Activated CD8-positive, alpha-beta T cell treated with anti-CD3 and anti-CD28 coated beads for 36 hours (primary cell): ENCODE data around the gene CYLD. TPM values are rescaled to one million over a fixed set of nuclear protein-coding genes. Genes with fewer than 3 reads are reported as not detected.
A peak's percentile ranks its signal among the peaks of the same experiment; 100 is the strongest.

Experiments
- ATAC-seq: fragments of 200-7000 bp; cut with Tn5 transposase; one replicate; pipeline ENCODE4 v1.10.0; 2021; ENCODE audit warnings: mild to moderate bottlenecking, moderate library complexity
- CTCF ChIA-PET: fragments of 350-600 bp; sonication (Branson Sonifier 250); formaldehyde crosslinking; loops from one replicate; lab custom pipeline; 2021; ENCODE audit warnings: antibody characterized with exemption; lab: Charles Lee
- POLR2A ChIA-PET: fragments of 350-600 bp; sonication (Branson Sonifier 250); formaldehyde crosslinking; loops from one replicate; lab custom pipeline; 2021; ENCODE audit warnings: antibody characterized with exemption; lab: Charles Lee
- DNase-seq: peaks from one replicate; pipeline ENCODE4 v3.0.0-alpha.2; 2020
- H3K27ac Mint-ChIP-seq: one replicate; pipeline ENCODE4 v1.8.0; 2021; ENCODE audit warnings: mild to moderate bottlenecking, mixed read lengths
- H3K27me3 Mint-ChIP-seq: one replicate; pipeline ENCODE4 v1.8.0; 2021; ENCODE audit warnings: mixed read lengths
- H3K36me3 Mint-ChIP-seq: one replicate; pipeline ENCODE4 v1.8.0; 2021; ENCODE audit warnings: low read depth, mixed read lengths
- H3K4me1 Mint-ChIP-seq: one replicate; pipeline ENCODE4 v1.8.0; 2021; ENCODE audit warnings: low read depth, mixed read lengths
- H3K4me3 Mint-ChIP-seq: one replicate; pipeline ENCODE4 v1.8.0; 2021; ENCODE audit warnings: mild to moderate bottlenecking, moderate library complexity, mixed read lengths
- H3K9me3 Mint-ChIP-seq: one replicate; pipeline ENCODE4 v1.8.0; 2021; ENCODE audit warnings: mixed read lengths
- CTCF ChIP-seq: fragments of 200-600 bp; IDR thresholded peaks from one replicate; pipeline ENCODE4 v1.8.0; 2022; ENCODE audit warnings: antibody characterized with exemption, mild to moderate bottlenecking
- intact Hi-C: fragments of 100-400 bp; cut with micrococcal nuclease; formaldehyde crosslinking; loops from one replicate; pipeline ENCODE4 v1.10.0; 2022
- total RNA-seq, 2 experiments: library from RNA; stranded (reverse); gene quantifications; one replicate each; pipeline ENCODE4 v1.2.3, GENCODE V29; 2021

Gene CYLD
- total RNA-seq, 2 experiments from 2014 or later = 86.4 to 94.4 TPM

GRCh38 chr16:50724306-50724705 lies 17.6 kb upstream of the CYLD start:
- Mint-ChIP-seq H3K36me3 (peaks cover 10% of the 10 kb centered on the region), H3K27ac (peak overlapping the region; percentile 34), H3K4me1 (peaks cover 26% of the 10 kb centered on the region), H3K9me3 (peaks cover 13% of the 10 kb centered on the region), H3K27me3 (no peaks in the 10 kb centered on the region), H3K4me3 (no peak overlapping the region)
- peak; percentile 70 for ATAC-seq
- intact Hi-C loops = no loop called here
- ChIA-PET CTCF (interaction anchor here (1.1 to 1.7 kb wide), 2 partner anchors 17 to 39 kb away, joined by 3 read pairs; partner anchors contain the start of gene CYLD), POLR2A (no interaction called here)
- no peak for DNase-seq
- TF ChIP-seq CTCF = no peak

- H3K27ac Mint-ChIP-seq = peak overlapping the region; percentile 48
- POLR2A ChIA-PET = interaction anchor here (0.9 kb wide), 1 partner anchor 15 kb away, joined by 3 read pairs; no protein-coding TSS in a partner anchor
- no peak overlapping the region for H3K4me3 Mint-ChIP-seq
- ATAC-seq (peak; percentile 49), DNase-seq (no peak)
- peaks cover 25% of the 10 kb centered on the region for H3K4me1 Mint-ChIP-seq
- no peaks in the 10 kb centered on the region for H3K27me3 Mint-ChIP-seq
- no peak for TF ChIP-seq CTCF
- intact Hi-C loops = no loop called here
- no peaks in the 10 kb centered on the region for H3K9me3 Mint-ChIP-seq
- CTCF ChIA-PET = interaction anchor here (0.8 to 4.8 kb wide), 5 partner anchors 10 to 66 kb away, joined by 3 to 34 read pairs (median 4); partner anchors contain the start of gene CYLD
- no peaks in the 10 kb centered on the region for H3K36me3 Mint-ChIP-seq
Observed at GRCh38 chr16:50731130-50731988, 10.5 kb upstream of the CYLD start.

GRCh38 chr16:50731989-50732832 lies 9.7 kb upstream of the CYLD start:
- no peak overlapping the region for H3K27ac Mint-ChIP-seq
- no peaks in the 10 kb centered on the region for H3K27me3 Mint-ChIP-seq
- ATAC-seq = no peak
- no peaks in the 10 kb centered on the region for H3K36me3 Mint-ChIP-seq
- H3K9me3 Mint-ChIP-seq = no peaks in the 10 kb centered on the region
- no peak for TF ChIP-seq CTCF
- H3K4me1 Mint-ChIP-seq = peaks cover 27% of the 10 kb centered on the region
- CTCF ChIA-PET = interaction anchor here (0.8 to 4.8 kb wide), 4 partner anchors 9 to 67 kb away, joined by 3 to 34 read pairs (median 6); partner anchors contain the start of gene CYLD
- POLR2A ChIA-PET = interaction anchor here (0.9 kb wide), 1 partner anchor 15 kb away, joined by 3 read pairs; no protein-coding TSS in a partner anchor
- DNase-seq = no peak
- intact Hi-C loops = no loop called here
- H3K4me3 Mint-ChIP-seq = no peak overlapping the region

GRCh38 chr16:50733468-50733867 lies 8.4 kb upstream of the CYLD start:
- Mint-ChIP-seq H3K4me1 (peaks cover 27% of the 10 kb centered on the region), H3K27ac (no peak overlapping the region), H3K9me3 (no peaks in the 10 kb centered on the region), H3K27me3 (no peaks in the 10 kb centered on the region), H3K36me3 (no peaks in the 10 kb centered on the region), H3K4me3 (no peak overlapping the region)
- no peak for DNase-seq
- no peak for ATAC-seq
- TF ChIP-seq CTCF = no peak
- ChIA-PET CTCF (interaction anchor here (4.8 kb wide), 1 partner anchor 15 kb away, joined by 34 read pairs; no protein-coding TSS in a partner anchor), POLR2A (no interaction called here)
- intact Hi-C loops = no loop called here
